ENCODE data around the gene XCR1.
A peak's percentile ranks its signal among the peaks of the same experiment; 100 is the strongest.

Gene XCR1

DNA sequence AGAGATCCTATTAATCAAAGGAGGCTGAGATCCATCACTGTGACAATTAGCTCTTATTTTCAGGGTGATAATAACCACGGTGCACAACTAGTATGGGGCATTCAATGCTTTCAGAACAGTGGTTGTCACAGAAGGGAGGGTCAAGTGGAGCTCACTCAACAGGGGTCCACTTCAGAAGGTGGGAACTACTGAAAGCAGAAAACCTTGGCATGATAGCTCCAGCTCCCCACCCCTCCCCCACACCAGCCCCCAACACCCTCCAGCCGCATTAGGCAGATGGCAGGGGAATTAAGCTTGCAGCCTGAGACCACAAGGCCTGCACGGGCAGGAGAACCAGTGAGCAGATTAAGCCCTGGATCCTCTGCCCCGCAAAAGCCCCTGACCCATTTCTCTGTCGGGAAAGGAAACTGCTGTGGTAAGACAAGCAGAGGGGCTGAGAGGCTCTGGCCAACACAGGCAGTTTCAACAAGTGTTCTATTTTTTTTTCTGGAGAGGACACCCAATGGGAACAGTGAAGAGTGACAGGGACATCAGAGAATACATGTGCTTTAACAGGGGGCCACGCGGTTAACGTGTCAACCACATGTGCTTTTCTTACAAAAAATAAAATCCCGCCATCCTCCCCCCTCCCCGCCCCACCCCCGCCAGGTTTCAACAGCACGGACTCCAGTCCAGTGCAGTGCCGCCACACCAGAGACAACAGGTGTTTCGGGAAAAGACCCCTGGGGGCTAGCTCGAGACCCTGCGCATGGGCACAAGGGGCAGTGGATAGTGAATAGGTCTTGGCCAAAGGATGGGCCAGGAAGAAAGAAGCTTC is 32.7 kb downstream of the XCR1 start:
- peak overlapping the region; percentile 85 to 87 for H3K27ac ChIP-seq (ENCODE audit: low read depth in 2 of 2, low read length in 2 of 2)
- peak overlapping the region; percentile 89 for H3K4me3 ChIP-seq (ENCODE audit: low read length in 2 of 2)
- H3K9ac ChIP-seq (ENCODE audit: low read depth in 1 of 2, low read length in 2 of 2), result peak overlapping the region; percentile 92 to 96
- H3K27me3 ChIP-seq (ENCODE audit: control insufficient read depth in 2 of 2, insufficient read depth in 2 of 2, low read length in 2 of 2), result no peaks in the 10 kb centered on the region
- peaks cover 0 to 9% of the 10 kb centered on the region in 2 donors for H3K4me1 ChIP-seq (ENCODE audit: control insufficient read depth in 2 of 2, insufficient read depth in 2 of 2, low read length in 2 of 2)
- no peaks in the 10 kb centered on the region for H3K9me3 ChIP-seq (ENCODE audit: control insufficient read depth in 2 of 2, low read length in 2 of 2)
- no peaks in the 10 kb centered on the region for H3K36me3 ChIP-seq (ENCODE audit: control insufficient read depth in 2 of 2, insufficient read depth in 2 of 2, low read length in 2 of 2)

- Histone ChIP-seq H3K9ac (ENCODE audit: low read depth in 1 of 2, low read length in 2 of 2) (no peak overlapping the region), H3K36me3 (ENCODE audit: control insufficient read depth in 2 of 2, insufficient read depth in 2 of 2, low read length in 2 of 2) (no peaks in the 10 kb centered on the region), H3K4me3 (ENCODE audit: low read length in 2 of 2) (no peak overlapping the region), H3K4me1 (ENCODE audit: control insufficient read depth in 2 of 2, insufficient read depth in 2 of 2, low read length in 2 of 2) (peaks cover under 1 to 9% of the 10 kb centered on the region in 2 donors), H3K9me3 (ENCODE audit: control insufficient read depth in 2 of 2, low read length in 2 of 2) (no peaks in the 10 kb centered on the region), H3K27me3 (ENCODE audit: control insufficient read depth in 2 of 2, insufficient read depth in 2 of 2, low read length in 2 of 2) (no peaks in the 10 kb centered on the region), H3K27ac (ENCODE audit: low read depth in 2 of 2, low read length in 2 of 2) (peak overlapping the region in 1 of 2 donors; percentile 1)
These were observed 33.8 kb downstream of the XCR1 start for GRCh38 chr3:45993421-45994027.

DNA sequence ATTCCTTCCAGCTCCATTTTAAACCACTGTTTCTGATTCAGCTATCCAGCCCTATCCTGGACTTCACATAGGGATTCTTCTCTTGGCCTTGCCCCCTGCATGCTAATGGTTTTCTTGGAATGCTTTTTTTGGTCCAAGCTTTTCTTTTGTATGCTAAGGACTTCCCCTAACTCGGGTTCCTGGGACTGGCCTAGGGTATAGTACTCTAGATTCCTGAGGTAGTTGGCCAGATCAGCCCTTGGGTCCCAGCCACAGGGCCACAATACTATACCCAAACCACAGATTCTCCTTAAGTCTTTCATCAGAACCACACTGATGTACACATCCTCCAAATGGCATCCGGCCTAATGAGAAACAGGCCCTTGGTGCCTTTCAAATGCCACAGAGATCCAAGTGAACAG is 34.5 kb downstream of the XCR1 start:
- no peaks in the 10 kb centered on the region for H3K27me3 ChIP-seq (ENCODE audit: control insufficient read depth in 2 of 2, insufficient read depth in 2 of 2, low read length in 2 of 2)
- H3K9ac ChIP-seq (ENCODE audit: low read depth in 1 of 2, low read length in 2 of 2), result no peak overlapping the region
- peak overlapping the region; percentile 1 to 7 for H3K27ac ChIP-seq (ENCODE audit: low read depth in 2 of 2, low read length in 2 of 2)
- H3K36me3 ChIP-seq (ENCODE audit: control insufficient read depth in 2 of 2, insufficient read depth in 2 of 2, low read length in 2 of 2), result no peaks in the 10 kb centered on the region
- peaks cover 7 to 9% of the 10 kb centered on the region in 2 donors for H3K4me1 ChIP-seq (ENCODE audit: control insufficient read depth in 2 of 2, insufficient read depth in 2 of 2, low read length in 2 of 2)
- no peaks in the 10 kb centered on the region for H3K9me3 ChIP-seq (ENCODE audit: control insufficient read depth in 2 of 2, low read length in 2 of 2)
- no peak overlapping the region for H3K4me3 ChIP-seq (ENCODE audit: low read length in 2 of 2)

GRCh38 chr3:45992133-45992729 is 35.1 kb downstream of the XCR1 start:
- no peaks in the 10 kb centered on the region for H3K36me3 ChIP-seq (ENCODE audit: control insufficient read depth in 2 of 2, insufficient read depth in 2 of 2, low read length in 2 of 2)
- no peak overlapping the region for H3K4me3 ChIP-seq (ENCODE audit: low read length in 2 of 2)
- H3K9ac ChIP-seq (ENCODE audit: low read depth in 1 of 2, low read length in 2 of 2), result no peak overlapping the region
- no peaks in the 10 kb centered on the region for H3K27me3 ChIP-seq (ENCODE audit: control insufficient read depth in 2 of 2, insufficient read depth in 2 of 2, low read length in 2 of 2)
- no peaks in the 10 kb centered on the region for H3K9me3 ChIP-seq (ENCODE audit: control insufficient read depth in 2 of 2, low read length in 2 of 2)
- peak overlapping the region; percentile 7 to 50 for H3K27ac ChIP-seq (ENCODE audit: low read depth in 2 of 2, low read length in 2 of 2)
- peaks cover 9 to 15% of the 10 kb centered on the region in 2 donors for H3K4me1 ChIP-seq (ENCODE audit: control insufficient read depth in 2 of 2, insufficient read depth in 2 of 2, low read length in 2 of 2)

- H3K4me3 ChIP-seq (ENCODE audit: low read length in 2 of 2), result no peak overlapping the region
- no peaks in the 10 kb centered on the region for H3K27me3 ChIP-seq (ENCODE audit: control insufficient read depth in 2 of 2, insufficient read depth in 2 of 2, low read length in 2 of 2)
- H3K4me1 ChIP-seq (ENCODE audit: control insufficient read depth in 2 of 2, insufficient read depth in 2 of 2, low read length in 2 of 2), result peaks cover 17 to 24% of the 10 kb centered on the region in 2 donors
- no peaks in the 10 kb centered on the region for H3K36me3 ChIP-seq (ENCODE audit: control insufficient read depth in 2 of 2, insufficient read depth in 2 of 2, low read length in 2 of 2)
- H3K9me3 ChIP-seq (ENCODE audit: control insufficient read depth in 2 of 2, low read length in 2 of 2), result no peaks in the 10 kb centered on the region
- peak overlapping the region in 1 of 2 donors; percentile 50 for H3K27ac ChIP-seq (ENCODE audit: low read depth in 2 of 2, low read length in 2 of 2)
- peak overlapping the region in 1 of 2 donors; percentile 1 for H3K9ac ChIP-seq (ENCODE audit: low read depth in 1 of 2, low read length in 2 of 2)
These were observed 35.9 kb downstream of the XCR1 start for GRCh38 chr3:45991341-45991740.

GRCh38 chr3:45990181-45990580 is 37.1 kb downstream of the XCR1 start:
- H3K9ac ChIP-seq (ENCODE audit: low read depth in 1 of 2, low read length in 2 of 2), result no peak overlapping the region
- H3K9me3 ChIP-seq (ENCODE audit: control insufficient read depth in 2 of 2, low read length in 2 of 2), result no peaks in the 10 kb centered on the region
- no peak overlapping the region for H3K4me3 ChIP-seq (ENCODE audit: low read length in 2 of 2)
- peaks cover 26 to 32% of the 10 kb centered on the region in 2 donors for H3K4me1 ChIP-seq (ENCODE audit: control insufficient read depth in 2 of 2, insufficient read depth in 2 of 2, low read length in 2 of 2)
- no peak overlapping the region for H3K27ac ChIP-seq (ENCODE audit: low read depth in 2 of 2, low read length in 2 of 2)
- H3K36me3 ChIP-seq (ENCODE audit: control insufficient read depth in 2 of 2, insufficient read depth in 2 of 2, low read length in 2 of 2), result no peaks in the 10 kb centered on the region
- no peaks in the 10 kb centered on the region for H3K27me3 ChIP-seq (ENCODE audit: control insufficient read depth in 2 of 2, insufficient read depth in 2 of 2, low read length in 2 of 2)

GRCh38 chr3:45988804-45989203 is 38.5 kb downstream of the XCR1 start:
- H3K4me3 ChIP-seq (ENCODE audit: low read length in 2 of 2), result no peak overlapping the region
- peak overlapping the region; percentile 14 to 66 for H3K27ac ChIP-seq (ENCODE audit: low read depth in 2 of 2, low read length in 2 of 2)
- peaks cover 29 to 32% of the 10 kb centered on the region in 2 donors for H3K4me1 ChIP-seq (ENCODE audit: control insufficient read depth in 2 of 2, insufficient read depth in 2 of 2, low read length in 2 of 2)
- peaks cover 6 to 12% of the 10 kb centered on the region in 2 donors for H3K36me3 ChIP-seq (ENCODE audit: control insufficient read depth in 2 of 2, insufficient read depth in 2 of 2, low read length in 2 of 2)
- H3K9me3 ChIP-seq (ENCODE audit: control insufficient read depth in 2 of 2, low read length in 2 of 2), result no peaks in the 10 kb centered on the region
- H3K27me3 ChIP-seq (ENCODE audit: control insufficient read depth in 2 of 2, insufficient read depth in 2 of 2, low read length in 2 of 2), result no peaks in the 10 kb centered on the region
- H3K9ac ChIP-seq (ENCODE audit: low read depth in 1 of 2, low read length in 2 of 2), result no peak overlapping the region

DNA sequence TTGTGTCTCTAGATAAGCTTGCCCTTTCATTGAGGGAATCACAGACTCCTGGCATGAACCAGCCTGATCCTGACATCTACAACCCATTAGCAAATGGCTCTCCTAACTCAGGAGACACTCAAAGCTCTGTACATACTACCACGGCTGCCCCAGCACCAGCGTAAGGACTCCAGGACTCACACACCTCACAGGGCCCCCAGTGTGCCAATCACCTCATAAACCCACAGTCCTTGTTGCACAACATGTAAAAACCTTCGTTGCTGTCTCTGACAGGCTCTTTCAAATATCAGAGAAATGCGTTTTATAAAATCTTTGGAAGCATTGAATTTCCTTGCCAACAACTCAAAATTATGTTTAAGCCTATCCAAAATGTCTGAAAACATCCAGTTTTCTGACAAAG is 38.9 kb downstream of the XCR1 start:
- Histone ChIP-seq H3K9ac (ENCODE audit: low read depth in 1 of 2, low read length in 2 of 2) (no peak overlapping the region), H3K27me3 (ENCODE audit: control insufficient read depth in 2 of 2, insufficient read depth in 2 of 2, low read length in 2 of 2) (no peaks in the 10 kb centered on the region), H3K27ac (ENCODE audit: low read depth in 2 of 2, low read length in 2 of 2) (peak overlapping the region; percentile 66 to 83), H3K4me3 (ENCODE audit: low read length in 2 of 2) (peak overlapping the region in 1 of 2 donors; percentile 39), H3K9me3 (ENCODE audit: control insufficient read depth in 2 of 2, low read length in 2 of 2) (no peaks in the 10 kb centered on the region), H3K4me1 (ENCODE audit: control insufficient read depth in 2 of 2, insufficient read depth in 2 of 2, low read length in 2 of 2) (peaks cover 29 to 32% of the 10 kb centered on the region in 2 donors), H3K36me3 (ENCODE audit: control insufficient read depth in 2 of 2, insufficient read depth in 2 of 2, low read length in 2 of 2) (peaks cover 10 to 16% of the 10 kb centered on the region in 2 donors)

DNA sequence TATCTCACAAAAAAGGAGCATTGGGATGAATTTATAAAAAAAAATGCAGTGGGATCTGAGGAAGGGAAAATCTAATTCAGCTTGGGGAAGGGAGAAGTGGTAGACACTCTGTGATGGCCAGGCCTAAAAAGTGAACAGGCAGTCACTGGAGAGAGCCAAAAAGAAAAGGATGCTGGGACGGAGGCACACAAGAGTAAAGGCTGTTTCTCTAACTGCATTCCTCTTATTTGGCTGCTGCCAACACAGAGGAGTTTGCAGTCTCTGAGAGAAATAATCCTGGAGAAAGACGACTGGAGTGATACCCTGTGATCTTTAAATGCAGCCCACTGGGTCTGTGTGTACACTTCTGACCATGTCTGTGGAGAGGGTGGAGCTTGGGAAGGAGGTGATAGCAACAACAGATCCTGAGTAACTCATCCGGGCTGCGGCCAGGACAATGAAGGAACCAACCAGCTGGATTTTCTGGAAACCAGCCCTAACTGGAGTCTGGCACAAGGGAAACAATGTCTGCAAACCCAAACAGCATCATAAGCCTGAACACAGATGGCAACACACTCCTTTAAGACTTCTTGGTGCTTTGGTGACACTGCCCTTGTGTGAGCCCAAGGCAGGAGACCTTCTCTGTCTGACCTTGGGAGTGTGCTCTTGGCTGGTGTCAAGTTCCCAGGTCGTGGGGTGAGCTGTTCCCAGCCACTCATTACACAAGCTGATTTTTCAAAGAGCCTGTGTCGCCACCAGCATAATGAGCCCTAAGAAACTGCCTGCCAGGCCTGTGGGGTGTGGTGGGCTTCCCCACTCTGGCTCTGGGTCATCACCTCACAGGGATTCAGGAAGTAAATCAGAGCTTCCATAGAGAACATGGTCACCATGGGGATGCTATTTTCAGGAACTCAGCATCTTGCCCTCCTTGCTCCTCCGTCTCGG is 39.7 kb downstream of the XCR1 start:
- Histone ChIP-seq H3K27ac (ENCODE audit: low read depth in 2 of 2, low read length in 2 of 2) (peak overlapping the region; percentile 66 to 83), H3K36me3 (ENCODE audit: control insufficient read depth in 2 of 2, insufficient read depth in 2 of 2, low read length in 2 of 2) (peaks cover 17 to 23% of the 10 kb centered on the region in 2 donors), H3K4me1 (ENCODE audit: control insufficient read depth in 2 of 2, insufficient read depth in 2 of 2, low read length in 2 of 2) (peaks cover 29 to 32% of the 10 kb centered on the region in 2 donors), H3K9me3 (ENCODE audit: control insufficient read depth in 2 of 2, low read length in 2 of 2) (no peaks in the 10 kb centered on the region), H3K4me3 (ENCODE audit: low read length in 2 of 2) (peak overlapping the region in 1 of 2 donors; percentile 39), H3K27me3 (ENCODE audit: control insufficient read depth in 2 of 2, insufficient read depth in 2 of 2, low read length in 2 of 2) (no peaks in the 10 kb centered on the region), H3K9ac (ENCODE audit: low read depth in 1 of 2, low read length in 2 of 2) (no peak overlapping the region)
